Neural progenitor cell (in vitro differentiated cells): ENCODE data around the gene LACTB.

Experiments
- EZH2 ChIP-seq: fragments of 200-600 bp; sonication (generic); IDR thresholded peaks from 2 replicates; pipeline ENCODE4 v1.6.1; 2017; ENCODE audit warnings: antibody characterized with exemption, mild to moderate bottlenecking, moderate library complexity
- EZH2phosphoT487 ChIP-seq: fragments of 200-600 bp; sonication (generic); IDR thresholded peaks from 2 replicates; pipeline ENCODE4 v1.6.1; 2017; ENCODE audit warnings: antibody characterized with exemption
- TF ChIP-seq, protein P1 (sequence below): fragments of 200-600 bp; sonication (generic); IDR thresholded peaks from 2 replicates; pipeline ENCODE4 v1.5.1; 2017; ENCODE audit warnings: antibody characterized with exemption, mild to moderate bottlenecking

DNA sequence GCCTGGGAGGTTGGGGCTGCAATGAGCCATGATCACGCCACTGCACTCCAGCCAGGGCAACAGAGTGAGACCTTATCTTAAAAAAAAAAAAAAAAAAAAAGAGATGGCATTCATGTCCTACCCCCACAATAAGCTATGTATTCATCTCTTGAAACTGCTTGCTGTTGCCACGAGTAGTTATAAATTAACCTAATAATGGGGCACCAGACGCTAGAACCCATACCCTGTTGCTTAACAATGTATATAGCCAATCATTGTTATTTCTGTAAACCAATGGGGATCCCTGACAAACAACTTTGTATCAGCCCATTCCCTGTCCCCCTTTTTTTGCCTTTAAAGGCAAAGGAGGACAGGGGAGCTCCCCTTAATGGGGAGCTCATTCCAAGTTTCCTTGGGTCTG is 2.8 kb upstream of the LACTB start:
- TF ChIP-seq, protein P1, sequence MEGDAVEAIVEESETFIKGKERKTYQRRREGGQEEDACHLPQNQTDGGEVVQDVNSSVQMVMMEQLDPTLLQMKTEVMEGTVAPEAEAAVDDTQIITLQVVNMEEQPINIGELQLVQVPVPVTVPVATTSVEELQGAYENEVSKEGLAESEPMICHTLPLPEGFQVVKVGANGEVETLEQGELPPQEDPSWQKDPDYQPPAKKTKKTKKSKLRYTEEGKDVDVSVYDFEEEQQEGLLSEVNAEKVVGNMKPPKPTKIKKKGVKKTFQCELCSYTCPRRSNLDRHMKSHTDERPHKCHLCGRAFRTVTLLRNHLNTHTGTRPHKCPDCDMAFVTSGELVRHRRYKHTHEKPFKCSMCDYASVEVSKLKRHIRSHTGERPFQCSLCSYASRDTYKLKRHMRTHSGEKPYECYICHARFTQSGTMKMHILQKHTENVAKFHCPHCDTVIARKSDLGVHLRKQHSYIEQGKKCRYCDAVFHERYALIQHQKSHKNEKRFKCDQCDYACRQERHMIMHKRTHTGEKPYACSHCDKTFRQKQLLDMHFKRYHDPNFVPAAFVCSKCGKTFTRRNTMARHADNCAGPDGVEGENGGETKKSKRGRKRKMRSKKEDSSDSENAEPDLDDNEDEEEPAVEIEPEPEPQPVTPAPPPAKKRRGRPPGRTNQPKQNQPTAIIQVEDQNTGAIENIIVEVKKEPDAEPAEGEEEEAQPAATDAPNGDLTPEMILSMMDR, result no peak
- TF ChIP-seq EZH2phosphoT487 (no peak), EZH2 (no peak)
